ENCODE data around the gene TACSTD2. TPM values are rescaled to one million over a fixed set of nuclear protein-coding genes. Genes with fewer than 3 reads are reported as not detected.

The TACSTD2 gene
- total and polyA plus RNA-seq, 2 of the 13 experiments (the other 11 are each of a cell fraction or from before 2014, with no cell fraction given) = not detected

DNA sequence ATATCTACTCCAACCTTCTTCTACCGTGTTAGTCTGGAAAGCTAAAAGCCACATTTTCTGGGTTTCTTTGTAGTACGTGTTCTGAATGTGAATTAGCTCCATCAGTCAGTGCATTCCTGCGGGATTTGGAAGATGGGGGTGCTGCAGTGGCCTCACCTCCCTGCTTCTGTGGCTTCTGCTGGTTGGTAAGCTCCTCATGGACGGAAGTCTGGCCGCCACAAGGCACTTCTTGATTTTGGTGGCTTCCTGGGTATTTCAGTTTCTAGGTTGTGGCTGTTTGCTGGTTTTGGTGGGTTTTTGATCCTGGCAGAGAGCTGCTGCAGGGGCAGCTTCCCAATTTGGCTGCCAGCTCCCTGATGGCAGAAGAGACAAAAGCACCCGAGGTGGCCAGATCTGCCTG lies 20.9 kb upstream of the TACSTD2 start:
- 8% methylated on average over 6 of the region's 6 CpGs for WGBS (ENCODE audit: low lambda C conversion rate)
- Histone ChIP-seq H2AFZ (ENCODE audit: low read length) (no peak overlapping the region), H3K4me1 (ENCODE audit: insufficient read depth, low read length) (no peaks in the 10 kb centered on the region), H3K27ac (ENCODE audit: extremely low read length, insufficient read depth, low read length) (no peak overlapping the region), H3K36me3 (replicated peaks in 1 of 2; ENCODE audit: control insufficient read depth in 1 of 2, insufficient read depth in 2 of 2, low read length in 2 of 2) (no peaks in the 10 kb centered on the region), H3K9ac (ENCODE audit: insufficient read depth, low read depth, low read length) (no peak overlapping the region), H3K27me3 (ENCODE audit: control insufficient read depth in 1 of 2, insufficient read depth in 2 of 2, low read length in 2 of 2) (0 out of 5 replicates have a peak, but pooled peaks cover 0 to 1% of the 10 kb centered on the region in 2 experiments), H3K4me3 (replicated peaks in 1 of 3; ENCODE audit: insufficient read depth in 1 of 3, low read depth in 2 of 3, low read length in 3 of 3) (no peak overlapping the region), H4K20me1 (ENCODE audit: insufficient read depth, low read length) (no peaks in the 10 kb centered on the region), H3K9me3 (ENCODE audit: low read length) (no peaks in the 10 kb centered on the region), H3K4me2 (ENCODE audit: low read depth, low read length) (no peak overlapping the region), H3K79me2 (ENCODE audit: insufficient read depth, low read length) (no peaks in the 10 kb centered on the region)
- POLR2A ChIA-PET = no interaction called here
- TF ChIP-seq ZNF556 (CRISPR knock-in tag; IDR thresholded peaks at IDR 0.05; ENCODE audit: borderline replicate concordance) (no peak), ZBTB38 (CRISPR knock-in tag; IDR thresholded peaks at IDR 0.05) (no peak), ZNF652 (CRISPR knock-in tag; IDR thresholded peaks at IDR 0.05; ENCODE audit: borderline replicate concordance, low read depth) (no peak), FOXK1 (CRISPR knock-in tag; IDR thresholded peaks at IDR 0.05; ENCODE audit: borderline replicate concordance, low read depth) (no peak), DNMT3B (CRISPR knock-in tag; conservative IDR thresholded peaks at IDR 0.05) (no peak), ZNF839 (CRISPR knock-in tag; IDR thresholded peaks at IDR 0.05; ENCODE audit: borderline replicate concordance) (no peak), BORCS8-MEF2B (CRISPR knock-in tag; IDR thresholded peaks at IDR 0.05) (no peak), ZNF672 (CRISPR knock-in tag; IDR thresholded peaks at IDR 0.05) (no peak), ZFY (CRISPR knock-in tag; IDR thresholded peaks at IDR 0.05) (no peak), FOXJ3 (CRISPR knock-in tag; IDR thresholded peaks at IDR 0.05; ENCODE audit: borderline replicate concordance) (no peak), SMAD1 (CRISPR knock-in tag; IDR thresholded peaks at IDR 0.05; ENCODE audit: borderline replicate concordance, low read depth) (no peak), ZBTB42 (CRISPR knock-in tag; IDR thresholded peaks at IDR 0.05) (no peak), FOXP1 (IDR thresholded peaks at IDR 0.05) (no peak), FOXP1 (CRISPR knock-in tag; IDR thresholded peaks at IDR 0.05) (no peak), ESRRA (CRISPR knock-in tag; IDR thresholded peaks at IDR 0.05; ENCODE audit: low read depth) (no peak)
- TF ChIP-seq, protein P1, sequence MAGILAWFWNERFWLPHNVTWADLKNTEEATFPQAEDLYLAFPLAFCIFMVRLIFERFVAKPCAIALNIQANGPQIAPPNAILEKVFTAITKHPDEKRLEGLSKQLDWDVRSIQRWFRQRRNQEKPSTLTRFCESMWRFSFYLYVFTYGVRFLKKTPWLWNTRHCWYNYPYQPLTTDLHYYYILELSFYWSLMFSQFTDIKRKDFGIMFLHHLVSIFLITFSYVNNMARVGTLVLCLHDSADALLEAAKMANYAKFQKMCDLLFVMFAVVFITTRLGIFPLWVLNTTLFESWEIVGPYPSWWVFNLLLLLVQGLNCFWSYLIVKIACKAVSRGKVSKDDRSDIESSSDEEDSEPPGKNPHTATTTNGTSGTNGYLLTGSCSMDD (CRISPR knock-in tag; IDR thresholded peaks at IDR 0.05) = no peak
- TF ChIP-seq, protein P2, sequence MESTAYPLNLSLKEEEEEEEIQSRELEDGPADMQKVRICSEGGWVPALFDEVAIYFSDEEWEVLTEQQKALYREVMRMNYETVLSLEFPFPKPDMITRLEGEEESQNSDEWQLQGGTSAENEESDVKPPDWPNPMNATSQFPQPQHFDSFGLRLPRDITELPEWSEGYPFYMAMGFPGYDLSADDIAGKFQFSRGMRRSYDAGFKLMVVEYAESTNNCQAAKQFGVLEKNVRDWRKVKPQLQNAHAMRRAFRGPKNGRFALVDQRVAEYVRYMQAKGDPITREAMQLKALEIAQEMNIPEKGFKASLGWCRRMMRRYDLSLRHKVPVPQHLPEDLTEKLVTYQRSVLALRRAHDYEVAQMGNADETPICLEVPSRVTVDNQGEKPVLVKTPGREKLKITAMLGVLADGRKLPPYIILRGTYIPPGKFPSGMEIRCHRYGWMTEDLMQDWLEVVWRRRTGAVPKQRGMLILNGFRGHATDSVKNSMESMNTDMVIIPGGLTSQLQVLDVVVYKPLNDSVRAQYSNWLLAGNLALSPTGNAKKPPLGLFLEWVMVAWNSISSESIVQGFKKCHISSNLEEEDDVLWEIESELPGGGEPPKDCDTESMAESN (CRISPR knock-in tag; conservative IDR thresholded peaks at IDR 0.05) = no peak
- TF ChIP-seq, protein P3, sequence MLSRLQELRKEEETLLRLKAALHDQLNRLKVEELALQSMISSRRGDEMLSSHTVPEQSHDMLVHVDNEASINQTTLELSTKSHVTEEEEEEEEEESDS (CRISPR knock-in tag; IDR thresholded peaks at IDR 0.05; ENCODE audit: borderline replicate concordance) = no peak
- TF ChIP-seq, protein P4, sequence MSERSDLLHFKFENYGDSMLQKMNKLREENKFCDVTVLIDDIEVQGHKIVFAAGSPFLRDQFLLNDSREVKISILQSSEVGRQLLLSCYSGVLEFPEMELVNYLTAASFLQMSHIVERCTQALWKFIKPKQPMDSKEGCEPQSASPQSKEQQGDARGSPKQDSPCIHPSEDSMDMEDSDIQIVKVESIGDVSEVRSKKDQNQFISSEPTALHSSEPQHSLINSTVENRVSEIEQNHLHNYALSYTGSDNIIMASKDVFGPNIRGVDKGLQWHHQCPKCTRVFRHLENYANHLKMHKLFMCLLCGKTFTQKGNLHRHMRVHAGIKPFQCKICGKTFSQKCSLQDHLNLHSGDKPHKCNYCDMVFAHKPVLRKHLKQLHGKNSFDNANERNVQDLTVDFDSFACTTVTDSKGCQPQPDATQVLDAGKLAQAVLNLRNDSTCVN (CRISPR knock-in tag; IDR thresholded peaks at IDR 0.05; ENCODE audit: borderline replicate concordance) = no peak
- in situ Hi-C loops (cut with HindIII; ENCODE audit: extremely low pct_ligation_motif_present, low pct_unique_long_range_greater_than_20kb) = no loop called here
- no peak for ATAC-seq
- no peak for DNase-seq (ENCODE audit: low spot score)
- intact Hi-C loops (cut with micrococcal nuclease; ENCODE audit: unreplicated experiment) = no loop called here
- no TSS peak for BruUV-seq (replicated peaks)
- FAIRE-seq = no peak
- CTCF ChIA-PET (ENCODE audit: low intra/inter-chr PET ratio, low total read pairs) = no interaction called here

Data from HepG2 (cell line).